HG03439 (cell line): ENCODE data around the gene CEP44.
"Not testable (repeated sequence)": the region's sequence is repeated elsewhere in the genome, so short reads cannot be mapped to it uniquely, and the experiment has no call there.

Experiments
- ATAC-seq: cut with Tn5 transposase; IDR thresholded peaks from one replicate; pipeline ENCODE4 v1.9.1; 2021; ENCODE audit warnings: mild to moderate bottlenecking, moderate library complexity; ENCODE audit not compliant: unreplicated experiment

Gene CEP44

GRCh38 chr4:174380206-174380605 is 96.5 kb downstream of the CEP44 start:
- ATAC-seq: not testable (repeated sequence)

- no peak for ATAC-seq
These were observed 97.2 kb downstream of the CEP44 start for GRCh38 chr4:174380699-174381439.

- ATAC-seq: no peak
These were observed 97.7 kb downstream of the CEP44 start for GRCh38 chr4:174381440-174381800.
